ENCODE measurements around the gene CLIP4.
"Not testable (repeated sequence)": the region's sequence is repeated elsewhere in the genome, so short reads cannot be mapped to it uniquely, and the experiment has no call there.

CLIP4 gene

GRCh38 chr2:29114946-29115609 is at the start of gene CLIP4:
CLIP4 (plus strand) TSS chr2:29115415; CDS start chr2:29121389, 5,974 bp downstream.
- peak; percentile 80 for DNase-seq

- no peak for DNase-seq
Measured at GRCh38 chr2:29066271-29066860, 48.8 kb upstream of the CLIP4 start.

GRCh38 chr2:29066997-29067605 is 48.1 kb upstream of the CLIP4 start:
- DNase-seq: no peak

- DNase-seq: no peak
Measured at GRCh38 chr2:29068513-29068912, 46.7 kb upstream of the CLIP4 start.

GRCh38 chr2:29070526-29070925 is 44.7 kb upstream of the CLIP4 start:
- DNase-seq: no peak

GRCh38 chr2:29071032-29071975 is 43.9 kb upstream of the CLIP4 start:
- no peak for DNase-seq

- DNase-seq: no peak
Measured at GRCh38 chr2:29072251-29072650, 43.0 kb upstream of the CLIP4 start.

- DNase-seq: no peak
Measured at GRCh38 chr2:29072971-29073725, 42.1 kb upstream of the CLIP4 start.

GRCh38 chr2:29073933-29074332 is 41.3 kb upstream of the CLIP4 start:
- no peak for DNase-seq

GRCh38 chr2:29074411-29074810 is 40.8 kb upstream of the CLIP4 start, which contains the start of gene PCARE:
PCARE (minus strand) TSS chr2:29074523; CDS start chr2:29074261, 262 bp downstream.
- DNase-seq: no peak

- no peak for DNase-seq
Measured at GRCh38 chr2:29075894-29076705, 39.1 kb upstream of the CLIP4 start.

- DNase-seq: no peak
Measured at GRCh38 chr2:29079887-29080286, 35.3 kb upstream of the CLIP4 start.

GRCh38 chr2:29080886-29081743 is 34.1 kb upstream of the CLIP4 start:
- no peak for DNase-seq

- DNase-seq: no peak
Measured at GRCh38 chr2:29082804-29083495, 32.3 kb upstream of the CLIP4 start.

GRCh38 chr2:29084554-29084953 is 30.7 kb upstream of the CLIP4 start:
- DNase-seq: no peak

- DNase-seq: not testable (repeated sequence)
Measured at GRCh38 chr2:29090311-29090710, 24.9 kb upstream of the CLIP4 start.

- DNase-seq: no peak
Measured at GRCh38 chr2:29096969-29097368, 18.2 kb upstream of the CLIP4 start.

GRCh38 chr2:29097569-29097968 is 17.6 kb upstream of the CLIP4 start:
- DNase-seq: no peak

GRCh38 chr2:29100564-29100963 is 14.7 kb upstream of the CLIP4 start:
- DNase-seq: no peak

- no peak for DNase-seq
Measured at GRCh38 chr2:29104688-29105087, 10.5 kb upstream of the CLIP4 start.
